NCI-H524 treated with DMSO at 0.1 percent for 48 hours (cell line): ENCODE results near the gene RNF145.
"Not testable (repeated sequence)": the region's sequence is repeated elsewhere in the genome, so short reads cannot be mapped to it uniquely, and the experiment has no call there.

ENCODE experiments used
- DNase-seq: peaks from one replicate; lab custom pipeline; 2025; lab: John Stamatoyannopoulos, UW

The RNF145 gene

GRCh38 chr5:159209438-159210209 is at the start of gene RNF145:
RNF145 (minus strand) TSS chr5:159209553; CDS start chr5:159203617, 5,936 bp downstream.
- DNase-seq: peak; percentile 61

GRCh38 chr5:159258361-159258760 is 49.0 kb upstream of the RNF145 start:
- DNase-seq: no peak

- no peak for DNase-seq
These were observed 48.4 kb upstream of the RNF145 start for GRCh38 chr5:159257629-159258283.

- no peak for DNase-seq
These were observed 47.7 kb upstream of the RNF145 start for GRCh38 chr5:159257007-159257406.

- DNase-seq: no peak
These were observed 42.8 kb upstream of the RNF145 start for GRCh38 chr5:159252195-159252594.

- no peak for DNase-seq
These were observed 39.8 kb upstream of the RNF145 start for GRCh38 chr5:159249158-159249557.

GRCh38 chr5:159244890-159245289 is 35.5 kb upstream of the RNF145 start:
- DNase-seq: no peak

- no peak for DNase-seq
These were observed 34.8 kb upstream of the RNF145 start for GRCh38 chr5:159244163-159244562.

GRCh38 chr5:159243385-159243784 is 34.0 kb upstream of the RNF145 start:
- DNase-seq: no peak

- no peak for DNase-seq
These were observed 33.3 kb upstream of the RNF145 start for GRCh38 chr5:159242656-159243055.

GRCh38 chr5:159241946-159242552 is 32.7 kb upstream of the RNF145 start:
- DNase-seq: no peak

- no peak for DNase-seq
These were observed 31.0 kb upstream of the RNF145 start for GRCh38 chr5:159240301-159240870.

- not testable (repeated sequence) for DNase-seq
These were observed 26.6 kb upstream of the RNF145 start for GRCh38 chr5:159235871-159236520.

GRCh38 chr5:159231167-159231566 is 21.8 kb upstream of the RNF145 start:
- no peak for DNase-seq

GRCh38 chr5:159230657-159231056 is 21.3 kb upstream of the RNF145 start:
- DNase-seq: no peak

- DNase-seq: not testable (repeated sequence)
These were observed 18.7 kb upstream of the RNF145 start for GRCh38 chr5:159228097-159228496.

- no peak for DNase-seq
These were observed 18.1 kb upstream of the RNF145 start for GRCh38 chr5:159227452-159227851.

GRCh38 chr5:159226451-159226850 is 17.1 kb upstream of the RNF145 start:
- DNase-seq: no peak

GRCh38 chr5:159224471-159224870 is 15.1 kb upstream of the RNF145 start:
- DNase-seq: no peak

- DNase-seq: no peak
These were observed 14.1 kb upstream of the RNF145 start for GRCh38 chr5:159223469-159223868.

GRCh38 chr5:159220206-159220605 is 10.9 kb upstream of the RNF145 start:
- no peak for DNase-seq

- no peak for DNase-seq
These were observed 9.3 kb upstream of the RNF145 start for GRCh38 chr5:159218595-159219023.
